Activated T-helper 17 cell treated with anti-CD3 and anti-CD28 coated beads, Interleukin-2, amount 50 U/mL, for 72 hours (primary cell): ENCODE measurements around the gene CEP131. TPM values are rescaled to one million over a fixed set of nuclear protein-coding genes. Genes with fewer than 3 reads are reported as not detected.

Experiments used
- ATAC-seq: fragments of 150-1000 bp; cut with Tn5 transposase; replicated peaks from 2 replicates; pipeline ENCODE4 v1.10.0; 2021; ENCODE audit warnings: mild to moderate bottlenecking, moderate library complexity
- H3K27ac Mint-ChIP-seq: one replicate; pipeline ENCODE4 v1.8.0; 2022; ENCODE audit warnings: mixed read lengths
- H3K27me3 Mint-ChIP-seq: one replicate; pipeline ENCODE4 v1.8.0; 2022; ENCODE audit warnings: mixed read lengths
- H3K36me3 Mint-ChIP-seq: one replicate; pipeline ENCODE4 v1.8.0; 2022; ENCODE audit warnings: low read depth, mild to moderate bottlenecking, mixed read lengths
- H3K4me1 Mint-ChIP-seq: one replicate; pipeline ENCODE4 v1.8.0; 2022; ENCODE audit warnings: mixed read lengths
- H3K4me3 Mint-ChIP-seq: one replicate; pipeline ENCODE4 v1.8.0; 2022; ENCODE audit warnings: mild to moderate bottlenecking, mixed read lengths
- H3K9me3 Mint-ChIP-seq: one replicate; pipeline ENCODE4 v1.8.0; 2022; ENCODE audit warnings: mixed read lengths
- total RNA-seq, 2 donors: library from RNA; stranded (reverse); gene quantifications; one replicate each; pipeline ENCODE4 v1.2.3, GENCODE V29; 2022

Gene CEP131
- total RNA-seq, 2 donors from 2014 or later, result 8.4 to 10.4 TPM

DNA sequence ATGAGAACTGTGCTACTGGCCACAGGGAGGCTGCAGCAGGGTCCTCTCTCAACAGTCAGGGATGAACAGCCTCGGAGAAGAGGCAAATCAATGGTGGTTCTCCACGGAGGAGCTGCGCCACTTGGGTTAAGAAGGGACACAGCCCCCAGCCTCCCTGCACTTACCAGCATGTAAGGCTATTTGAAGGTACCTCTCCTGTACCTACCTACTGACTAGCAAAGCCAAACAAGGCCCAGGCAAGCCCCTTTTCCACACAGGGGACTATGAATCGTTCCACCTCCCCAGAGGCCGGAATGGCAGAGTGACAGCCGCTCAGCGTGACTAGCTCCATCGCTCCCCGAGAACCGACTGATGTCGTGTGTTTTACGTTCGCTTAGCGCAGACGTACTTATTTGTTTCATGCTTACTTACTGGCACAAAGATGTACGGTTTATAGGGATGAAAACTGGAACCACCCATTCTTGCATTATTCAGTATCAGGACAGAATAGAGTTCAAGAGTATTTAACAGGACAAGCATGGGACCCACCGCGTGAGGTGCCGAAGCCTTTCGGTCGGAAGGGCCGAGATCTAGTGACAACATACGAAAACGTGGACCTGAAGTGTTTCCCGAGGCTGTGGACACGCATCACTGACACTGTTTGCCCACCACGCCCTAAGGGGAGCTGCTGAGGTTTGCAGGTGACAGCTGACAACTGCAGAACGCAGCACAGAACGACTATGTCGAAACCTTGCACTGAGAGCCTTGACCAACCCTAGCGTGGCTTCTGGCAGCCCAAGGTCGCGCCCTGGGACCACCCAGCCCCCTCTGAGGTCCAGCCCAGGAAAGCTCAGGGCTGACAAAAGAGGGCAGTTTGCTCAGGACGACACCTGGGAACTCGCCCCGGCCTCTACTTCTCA, 15.1 kb upstream of the CEP131 start:
- no peaks in the 10 kb centered on the region for H3K27me3 Mint-ChIP-seq
- H3K4me1 Mint-ChIP-seq, result peaks cover 16% of the 10 kb centered on the region
- H3K4me3 Mint-ChIP-seq, result peak overlapping the region; percentile 83
- peaks cover 27% of the 10 kb centered on the region for H3K36me3 Mint-ChIP-seq
- H3K9me3 Mint-ChIP-seq, result no peaks in the 10 kb centered on the region
- peak overlapping the region; percentile 48 for H3K27ac Mint-ChIP-seq
- ATAC-seq, result no peak

DNA sequence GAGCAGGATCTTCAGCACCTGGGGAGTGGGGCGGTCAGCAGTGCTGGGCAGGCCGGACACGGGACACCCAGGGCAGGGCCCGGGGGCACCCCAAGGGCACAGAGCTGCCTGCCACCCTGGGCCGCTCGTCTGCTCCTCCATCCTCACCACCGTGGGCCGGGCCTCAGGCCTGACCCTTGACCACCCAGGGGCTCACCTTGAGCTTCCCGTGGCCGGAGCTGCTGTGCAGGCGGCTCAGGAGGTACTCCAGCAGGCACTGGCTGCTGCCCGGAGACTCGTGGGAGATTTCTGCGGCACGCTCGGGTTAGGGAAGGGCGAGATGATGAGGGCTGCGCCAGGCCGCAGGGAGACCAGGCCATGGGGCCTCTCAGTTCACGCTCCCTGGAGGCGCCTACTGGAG, 14.0 kb upstream of the CEP131 start:
- ATAC-seq, result no peak
- H3K36me3 Mint-ChIP-seq, result peaks cover 20% of the 10 kb centered on the region
- no peaks in the 10 kb centered on the region for H3K9me3 Mint-ChIP-seq
- peaks cover 16% of the 10 kb centered on the region for H3K4me1 Mint-ChIP-seq
- H3K27me3 Mint-ChIP-seq, result no peaks in the 10 kb centered on the region
- H3K27ac Mint-ChIP-seq, result no peak overlapping the region
- H3K4me3 Mint-ChIP-seq, result peak overlapping the region; percentile 83

DNA sequence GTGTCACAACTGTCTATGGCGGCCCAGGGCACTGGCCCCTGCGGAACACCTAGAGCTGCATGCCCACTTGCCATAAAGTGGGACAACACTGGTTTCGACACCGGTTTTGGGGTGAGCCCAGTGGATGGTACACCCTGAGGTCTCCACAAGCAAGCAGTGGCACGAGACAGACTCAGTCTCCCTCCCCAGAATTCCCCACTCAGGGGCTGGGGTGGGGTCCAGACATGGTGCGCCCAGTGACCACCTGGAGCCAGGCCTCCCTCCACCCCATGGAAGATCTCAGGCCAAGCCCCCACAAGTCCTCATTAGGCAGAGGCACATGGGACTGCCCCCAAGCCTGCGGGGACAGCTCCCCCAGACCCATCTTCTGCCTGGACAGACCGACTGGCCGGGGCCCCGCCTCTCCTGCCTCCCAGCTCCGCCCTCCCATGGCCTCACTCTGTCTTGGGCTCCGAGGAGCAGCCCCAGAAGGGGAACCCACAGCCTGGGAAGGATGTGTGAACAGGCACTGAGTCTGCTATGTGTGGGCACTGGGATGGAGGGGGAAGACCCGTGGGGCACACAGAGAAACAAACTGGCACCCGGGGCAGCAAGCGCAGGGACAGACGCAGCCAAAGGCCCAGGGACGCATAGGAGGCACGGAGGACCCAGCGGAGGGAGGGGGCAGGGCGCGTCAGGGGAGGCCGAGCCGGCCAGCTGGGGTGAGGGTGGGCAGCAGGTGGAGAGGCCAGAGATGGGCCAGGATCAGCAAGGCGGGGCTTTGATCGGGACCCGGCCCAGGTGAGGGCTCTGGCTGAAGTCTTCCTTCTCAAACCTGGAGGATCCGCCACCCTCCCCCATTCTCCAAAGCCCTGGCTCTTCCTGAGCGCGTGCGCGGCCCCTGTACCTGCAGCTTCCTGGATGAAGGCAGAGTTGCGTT, 13.3 kb upstream of the CEP131 start:
- Mint-ChIP-seq H3K36me3 (peaks cover 15% of the 10 kb centered on the region), H3K4me3 (no peak overlapping the region), H3K27me3 (no peaks in the 10 kb centered on the region), H3K9me3 (no peaks in the 10 kb centered on the region), H3K27ac (no peak overlapping the region), H3K4me1 (peaks cover 16% of the 10 kb centered on the region)
- ATAC-seq, result no peak

DNA sequence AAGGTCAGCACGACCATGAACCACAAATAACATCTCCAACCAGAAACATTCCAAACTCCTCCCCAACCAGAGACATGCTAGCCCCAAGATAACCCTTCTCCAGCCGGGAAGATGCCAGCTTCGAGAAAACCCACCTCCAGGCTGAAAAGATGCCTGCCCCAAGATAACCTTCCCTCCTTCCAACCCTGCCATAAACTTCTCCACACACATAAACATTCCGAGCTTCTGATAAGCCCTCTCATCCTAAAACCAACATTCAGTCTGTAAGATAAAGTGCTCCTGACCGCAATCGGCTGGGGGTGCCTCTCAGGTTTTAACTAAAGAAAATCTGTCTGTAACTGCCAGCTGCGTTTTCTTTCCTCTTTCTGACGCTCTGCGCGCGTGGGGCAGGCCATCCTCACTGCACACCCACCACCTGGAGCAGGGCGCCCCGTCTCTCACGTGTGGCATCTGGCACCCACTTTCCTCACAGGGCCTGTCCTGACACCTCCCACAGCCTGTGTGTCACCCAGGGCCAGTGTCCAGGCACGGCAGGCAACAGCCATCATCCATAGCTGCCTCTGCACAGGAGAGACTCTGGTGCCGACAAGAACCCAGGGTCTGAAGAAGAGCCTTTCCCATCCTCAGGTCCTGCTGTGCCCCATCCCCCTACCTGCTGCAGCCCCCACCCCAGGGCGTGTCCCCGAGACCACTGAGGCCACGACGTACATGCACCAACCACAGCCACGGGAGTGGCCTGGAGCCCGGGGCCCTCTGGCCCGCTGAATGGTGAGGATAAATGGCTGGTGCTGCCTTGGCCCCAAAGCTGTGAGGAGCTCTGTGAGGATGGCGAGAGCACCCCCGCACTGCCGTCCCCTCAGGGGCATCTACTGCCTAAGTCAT, 12.4 kb upstream of the CEP131 start:
- Mint-ChIP-seq H3K27ac (peak overlapping the region; percentile 79), H3K27me3 (no peaks in the 10 kb centered on the region), H3K9me3 (no peaks in the 10 kb centered on the region), H3K36me3 (peaks cover 12% of the 10 kb centered on the region), H3K4me3 (no peak overlapping the region), H3K4me1 (peaks cover 16% of the 10 kb centered on the region)
- no peak for ATAC-seq

DNA sequence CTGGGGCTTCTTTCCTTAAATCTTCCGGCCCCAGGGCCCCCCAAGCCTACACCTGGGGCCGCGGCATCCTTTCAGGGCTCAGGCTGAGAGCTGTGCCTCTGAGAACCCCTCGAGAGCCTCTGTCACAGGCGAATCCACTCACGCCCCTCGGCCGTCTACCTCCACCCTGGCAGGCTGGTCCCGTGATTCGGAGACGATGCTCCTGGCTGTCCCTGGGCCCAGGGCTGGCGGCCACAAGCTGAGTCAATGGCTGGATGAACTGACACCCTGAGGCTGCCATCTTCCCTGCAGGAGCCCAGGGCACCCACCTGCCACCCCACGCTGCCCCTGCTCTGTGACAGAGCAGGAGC, 11.7 kb upstream of the CEP131 start:
- ATAC-seq, result no peak
- no peaks in the 10 kb centered on the region for H3K9me3 Mint-ChIP-seq
- peak overlapping the region; percentile 79 for H3K27ac Mint-ChIP-seq
- H3K4me1 Mint-ChIP-seq, result peaks cover 16% of the 10 kb centered on the region
- peaks cover 16% of the 10 kb centered on the region for H3K36me3 Mint-ChIP-seq
- H3K4me3 Mint-ChIP-seq, result no peak overlapping the region
- H3K27me3 Mint-ChIP-seq, result no peaks in the 10 kb centered on the region

DNA sequence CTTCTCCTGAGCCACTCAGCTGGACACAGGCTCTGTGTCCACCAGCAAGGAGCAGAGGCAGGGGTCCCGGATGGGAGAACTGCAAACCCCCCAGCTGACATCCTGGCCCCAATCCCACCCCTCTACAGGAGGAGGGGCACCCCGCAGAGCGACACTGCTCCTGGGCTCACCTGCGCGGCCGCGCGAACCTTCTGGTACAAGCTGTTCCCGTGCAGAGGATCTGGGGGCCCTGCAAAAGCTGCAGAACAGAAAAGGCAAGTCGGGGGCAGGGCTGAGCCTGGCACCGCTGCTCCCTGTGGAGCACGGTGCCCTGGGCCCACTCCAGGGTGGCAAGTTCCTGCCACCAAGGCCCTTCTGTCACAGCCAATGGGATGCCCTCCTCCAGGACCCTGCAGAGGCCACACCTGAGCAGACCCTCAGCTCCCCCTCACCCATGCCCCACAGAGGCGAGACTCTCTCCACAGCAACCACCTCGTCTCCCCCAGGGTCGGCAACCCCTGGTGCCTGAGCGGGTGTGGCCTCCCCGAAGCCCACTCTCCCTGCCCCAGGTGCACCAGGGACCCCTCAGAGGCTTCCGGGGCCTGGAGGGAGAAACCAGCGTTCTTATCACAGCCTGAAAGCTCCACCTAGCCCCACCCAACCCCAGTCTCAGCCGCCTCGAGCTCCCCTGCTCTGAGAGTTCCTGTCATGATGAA, 11.2 kb upstream of the CEP131 start:
- H3K27ac Mint-ChIP-seq, result no peak overlapping the region
- H3K36me3 Mint-ChIP-seq, result peaks cover 16% of the 10 kb centered on the region
- H3K4me1 Mint-ChIP-seq, result peaks cover 16% of the 10 kb centered on the region
- no peak for ATAC-seq
- no peaks in the 10 kb centered on the region for H3K9me3 Mint-ChIP-seq
- no peaks in the 10 kb centered on the region for H3K27me3 Mint-ChIP-seq
- no peak overlapping the region for H3K4me3 Mint-ChIP-seq

DNA sequence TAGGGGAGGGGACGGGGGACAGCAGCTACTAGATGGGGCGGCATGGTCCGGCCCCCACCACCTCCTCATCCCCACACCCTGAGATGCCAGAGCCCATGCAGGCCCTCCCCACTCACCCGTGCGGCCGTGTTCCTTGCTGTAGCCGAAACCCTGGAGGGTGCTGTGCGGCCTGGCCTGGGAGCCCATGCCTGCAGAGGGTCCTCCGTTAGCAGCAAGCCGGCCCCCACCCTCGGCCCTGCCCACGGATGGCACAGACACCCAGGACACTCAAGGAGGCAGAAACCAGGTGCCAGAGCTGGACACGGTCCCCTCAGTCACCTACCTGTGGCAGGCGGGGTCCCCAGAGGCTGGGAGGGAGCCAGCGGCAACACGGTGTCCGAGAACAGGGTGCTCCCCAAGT, 10.6 kb upstream of the CEP131 start:
- Mint-ChIP-seq H3K9me3 (no peaks in the 10 kb centered on the region), H3K4me3 (no peak overlapping the region), H3K4me1 (peaks cover 16% of the 10 kb centered on the region), H3K27me3 (no peaks in the 10 kb centered on the region), H3K36me3 (peaks cover 16% of the 10 kb centered on the region), H3K27ac (no peak overlapping the region)
- no peak for ATAC-seq

DNA sequence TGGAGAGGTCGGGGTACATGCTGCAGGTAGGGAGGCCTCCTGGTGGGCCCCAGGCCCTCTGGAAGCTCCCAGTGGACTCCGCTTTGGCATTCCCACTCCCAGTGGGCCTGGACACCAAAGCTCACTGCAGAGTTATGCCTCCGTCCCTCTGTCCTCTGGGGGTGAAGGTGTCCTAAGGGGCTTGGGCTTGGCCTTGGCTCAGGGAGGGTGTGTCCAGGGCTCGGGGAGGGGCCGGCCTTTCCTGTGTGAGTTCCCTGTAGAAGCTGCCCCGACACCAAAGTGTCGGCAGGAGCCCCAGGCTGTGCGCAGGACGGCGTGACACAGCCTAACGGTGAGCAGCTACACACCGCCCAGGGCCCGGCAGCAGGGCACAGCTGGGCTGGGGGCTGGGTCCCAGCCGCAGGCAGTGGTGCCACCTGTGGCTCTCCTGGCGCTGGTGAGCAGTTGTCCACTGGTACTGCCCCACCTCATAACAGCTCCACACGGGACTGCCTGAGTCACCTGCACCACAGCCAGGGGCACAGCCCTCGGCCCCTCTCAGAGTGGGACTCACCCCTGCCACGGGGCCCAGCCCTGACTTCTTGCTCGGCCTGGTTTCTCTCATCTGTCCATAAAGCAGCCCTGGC, 10.0 kb upstream of the CEP131 start:
- H3K4me1 Mint-ChIP-seq, result peaks cover 13% of the 10 kb centered on the region
- H3K36me3 Mint-ChIP-seq, result peaks cover 16% of the 10 kb centered on the region
- no peak overlapping the region for H3K27ac Mint-ChIP-seq
- H3K27me3 Mint-ChIP-seq, result no peaks in the 10 kb centered on the region
- ATAC-seq, result no peak
- no peak overlapping the region for H3K4me3 Mint-ChIP-seq
- H3K9me3 Mint-ChIP-seq, result no peaks in the 10 kb centered on the region

DNA sequence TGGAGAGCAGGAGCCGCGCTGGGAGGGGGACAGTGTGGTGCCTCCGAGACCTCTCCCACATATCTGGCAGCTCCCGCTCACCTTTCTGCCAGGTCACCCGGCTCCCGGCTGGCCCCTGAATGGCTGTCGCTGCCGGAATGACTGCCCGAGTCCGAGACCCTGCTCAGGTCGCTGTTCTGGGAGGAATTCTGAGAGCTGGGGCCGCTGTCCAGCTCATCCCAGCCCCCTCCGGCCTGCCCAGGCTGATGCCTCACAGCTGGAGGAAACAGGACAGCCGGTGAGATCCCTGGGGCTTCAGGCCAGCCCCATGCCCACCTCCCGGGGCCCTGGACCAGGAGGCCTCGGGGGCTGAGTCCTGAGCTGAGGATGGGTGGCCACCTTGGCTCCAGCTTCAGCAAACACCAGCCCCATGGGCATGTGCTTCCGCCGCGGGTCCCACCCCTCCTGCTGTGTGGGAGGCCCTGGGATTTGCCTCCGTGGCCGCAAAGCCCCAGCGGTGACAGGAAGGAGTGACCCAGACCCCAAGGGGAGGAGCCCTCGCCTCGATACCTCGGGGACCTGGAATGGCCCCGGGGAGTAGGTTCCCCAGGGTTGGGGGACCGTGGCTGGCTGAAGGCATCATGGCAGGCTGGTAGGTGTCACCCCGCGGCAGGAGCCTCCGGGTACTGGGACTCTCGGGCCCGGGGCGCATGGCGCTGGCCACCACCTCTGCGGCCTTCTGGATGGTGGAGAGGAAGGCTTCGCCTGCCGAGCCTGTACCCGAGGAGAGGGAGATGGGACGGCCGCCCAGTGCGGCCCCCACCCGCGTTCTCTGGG, 9.2 kb upstream of the CEP131 start:
- no peaks in the 10 kb centered on the region for H3K9me3 Mint-ChIP-seq
- no peaks in the 10 kb centered on the region for H3K27me3 Mint-ChIP-seq
- H3K36me3 Mint-ChIP-seq, result peaks cover 16% of the 10 kb centered on the region
- H3K4me1 Mint-ChIP-seq, result peaks cover 7% of the 10 kb centered on the region
- H3K4me3 Mint-ChIP-seq, result no peak overlapping the region
- ATAC-seq, result no peak
- H3K27ac Mint-ChIP-seq, result no peak overlapping the region

DNA sequence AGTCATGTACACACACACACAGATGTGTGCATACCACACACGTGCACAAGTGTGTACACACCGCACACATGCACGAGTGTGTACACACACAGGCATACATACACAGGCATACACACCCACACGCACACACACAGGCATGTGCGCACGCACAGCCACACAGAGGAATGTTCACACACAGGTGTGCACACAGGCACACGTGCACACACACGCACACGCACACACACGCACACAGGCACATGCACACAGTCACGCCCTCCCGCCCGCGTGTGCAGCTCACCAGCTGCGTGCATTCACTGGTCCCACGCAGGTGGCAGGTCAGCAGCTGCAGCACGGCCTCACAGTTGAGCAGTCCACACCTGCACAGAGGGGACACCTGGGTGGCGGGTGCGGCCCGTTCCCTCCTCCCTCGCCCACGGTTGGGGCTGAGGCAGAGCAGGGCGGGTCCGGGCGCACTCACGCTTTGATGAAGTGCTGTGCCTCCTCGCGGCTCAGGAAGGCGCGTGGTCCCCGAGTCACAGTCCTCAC, 8.4 kb upstream of the CEP131 start:
- no peaks in the 10 kb centered on the region for H3K27me3 Mint-ChIP-seq
- H3K36me3 Mint-ChIP-seq, result peaks cover 16% of the 10 kb centered on the region
- H3K27ac Mint-ChIP-seq, result no peak overlapping the region
- H3K4me1 Mint-ChIP-seq, result peaks cover 7% of the 10 kb centered on the region
- ATAC-seq, result no peak
- H3K9me3 Mint-ChIP-seq, result no peaks in the 10 kb centered on the region
- no peak overlapping the region for H3K4me3 Mint-ChIP-seq

DNA sequence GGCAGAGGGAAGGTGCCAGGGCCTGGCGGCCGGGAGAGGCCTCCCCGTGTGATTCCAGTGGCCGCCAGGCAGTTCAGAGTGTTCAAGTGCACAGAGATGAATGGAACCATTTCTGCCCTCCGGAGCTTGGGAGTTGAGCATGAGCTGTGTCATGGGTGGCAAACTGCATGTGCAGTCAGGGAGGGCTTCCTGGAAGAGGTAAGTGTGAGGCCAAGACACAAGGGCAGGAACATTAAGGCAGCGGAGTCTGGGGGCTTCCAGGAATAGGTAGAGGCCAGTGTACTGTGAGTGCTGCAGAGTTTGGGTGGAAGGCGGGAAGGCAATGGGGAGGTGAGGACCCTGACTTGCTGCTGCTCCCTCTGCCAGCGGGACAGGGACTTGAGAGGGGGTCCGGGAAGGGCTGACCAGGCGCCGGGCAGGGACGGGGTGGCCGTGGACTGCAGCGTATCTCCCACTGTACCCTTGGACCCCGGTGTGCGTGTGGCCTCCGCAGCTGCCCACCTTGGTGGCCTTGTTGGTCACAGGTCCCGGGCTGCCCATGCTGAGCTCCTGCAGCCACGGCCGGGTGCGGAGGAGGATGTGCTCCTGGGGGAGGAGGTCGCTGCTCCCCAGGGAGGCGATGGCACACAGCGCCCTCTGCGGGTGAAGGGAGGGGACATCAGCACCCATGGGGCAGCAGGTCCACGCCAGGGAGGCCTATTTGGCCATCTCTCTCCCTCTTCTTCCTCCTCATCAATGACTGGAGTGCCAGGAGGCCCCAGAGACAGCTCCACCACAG, 7.5 kb upstream of the CEP131 start:
- no peak for ATAC-seq
- no peak overlapping the region for H3K4me3 Mint-ChIP-seq
- H3K27ac Mint-ChIP-seq, result no peak overlapping the region
- H3K36me3 Mint-ChIP-seq, result peaks cover 16% of the 10 kb centered on the region
- peaks cover 7% of the 10 kb centered on the region for H3K4me1 Mint-ChIP-seq
- H3K9me3 Mint-ChIP-seq, result no peaks in the 10 kb centered on the region
- H3K27me3 Mint-ChIP-seq, result no peaks in the 10 kb centered on the region

DNA sequence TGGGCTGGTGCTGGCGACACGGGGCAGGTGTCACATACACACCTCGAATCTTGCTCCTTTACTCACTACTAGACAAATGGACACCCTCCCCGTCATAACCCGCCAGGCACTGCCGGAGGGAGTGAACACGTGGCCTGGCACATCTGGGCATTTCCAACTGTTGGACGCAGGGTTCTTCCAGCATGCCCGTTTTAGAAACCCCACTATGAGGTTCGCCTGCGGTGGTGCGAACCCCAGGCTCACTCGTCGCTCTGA, 6.8 kb upstream of the CEP131 start:
- Mint-ChIP-seq H3K9me3 (no peaks in the 10 kb centered on the region), H3K4me1 (peaks cover 1% of the 10 kb centered on the region), H3K4me3 (no peak overlapping the region), H3K27me3 (no peaks in the 10 kb centered on the region), H3K36me3 (peaks cover 16% of the 10 kb centered on the region), H3K27ac (no peak overlapping the region)
- ATAC-seq, result no peak
